ENCODE measurements around the gene TNS1.

TNS1 gene

GRCh38 chr2:217979151-217979811 is 23.5 kb downstream of the TNS1 start:
- no peak for DNase-seq

DNA sequence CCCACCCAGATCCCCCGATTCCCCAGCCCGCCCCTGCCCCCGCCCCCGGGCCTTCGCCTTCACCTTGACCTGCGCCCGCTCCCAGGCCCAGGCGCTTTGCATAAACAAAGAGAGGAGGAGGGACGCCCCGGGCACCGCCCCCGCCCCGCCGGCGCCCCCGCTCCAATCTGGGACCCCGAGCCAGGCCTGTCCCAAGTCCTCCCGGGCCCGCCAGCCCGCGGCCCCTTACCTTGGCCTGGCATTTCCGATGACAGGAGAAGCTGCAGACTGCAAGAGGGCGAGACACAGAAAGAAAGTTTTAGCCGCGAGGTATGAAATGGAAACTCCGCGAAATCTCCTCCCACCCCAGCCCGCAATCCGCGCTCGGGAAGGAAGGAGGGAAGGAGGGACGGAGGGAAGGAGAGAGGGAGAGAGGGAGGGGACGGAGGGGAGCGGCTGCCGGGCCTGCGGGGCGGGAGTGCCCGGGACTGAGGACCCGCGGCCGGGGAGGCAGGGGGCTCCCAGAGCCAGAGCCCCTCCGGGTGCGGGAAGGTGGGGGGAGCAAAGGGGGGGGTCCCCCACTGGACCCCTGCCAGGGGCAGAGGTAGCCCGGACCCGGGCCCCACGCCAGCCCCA is 24.2 kb downstream of the TNS1 start:
- no peak for DNase-seq

- DNase-seq = no peak
Observed at GRCh38 chr2:217977840-217978535, 24.8 kb downstream of the TNS1 start.

DNA sequence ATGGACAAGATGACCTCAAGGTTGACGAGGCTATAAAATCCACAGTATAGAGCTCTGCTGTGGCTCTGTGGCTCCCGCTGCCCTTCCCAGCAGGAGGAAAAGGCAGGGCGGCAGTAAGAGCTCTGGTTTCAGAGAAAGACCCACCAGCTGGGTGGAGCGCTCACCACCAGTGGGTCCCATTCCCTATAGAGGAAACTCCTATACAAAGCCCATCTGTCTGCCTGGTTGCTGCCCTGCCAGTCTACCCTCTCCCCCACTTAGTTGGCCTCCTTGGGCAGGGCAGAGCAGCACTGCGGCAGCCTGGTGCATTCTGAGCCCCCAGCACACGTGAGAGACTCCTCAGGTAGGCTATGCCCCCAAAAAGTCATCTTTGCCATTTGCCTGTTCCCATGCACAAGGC is 26.5 kb downstream of the TNS1 start:
- DNase-seq = no peak

DNA sequence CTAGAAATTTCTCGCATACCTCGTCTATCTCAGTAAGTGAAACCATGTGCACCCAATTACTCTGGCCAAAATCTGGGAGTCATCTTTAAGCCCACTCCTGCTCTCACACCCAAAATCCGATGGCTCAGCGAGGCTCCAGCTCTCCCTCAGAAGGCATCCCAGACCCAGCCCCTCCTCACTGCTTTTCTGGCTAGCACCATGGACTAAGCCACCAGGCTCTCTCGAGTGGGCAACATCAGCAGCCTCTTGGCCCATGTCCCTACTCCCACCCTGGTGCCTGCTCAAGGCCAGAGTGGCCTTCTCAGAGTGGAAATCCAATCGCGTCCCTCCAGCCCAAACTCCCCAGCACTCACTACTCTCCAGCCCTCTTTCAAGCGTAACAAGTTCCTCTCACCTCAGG is 27.2 kb downstream of the TNS1 start:
- DNase-seq = no peak

- no peak for DNase-seq
Observed at GRCh38 chr2:217974389-217975005, 28.3 kb downstream of the TNS1 start.

- no peak for DNase-seq
Observed at GRCh38 chr2:217973008-217973787, 29.6 kb downstream of the TNS1 start.

- peak; percentile 3 for DNase-seq
Observed at GRCh38 chr2:217972490-217972889, 30.3 kb downstream of the TNS1 start.

GRCh38 chr2:217972037-217972436 is 30.8 kb downstream of the TNS1 start:
- DNase-seq = no peak

DNA sequence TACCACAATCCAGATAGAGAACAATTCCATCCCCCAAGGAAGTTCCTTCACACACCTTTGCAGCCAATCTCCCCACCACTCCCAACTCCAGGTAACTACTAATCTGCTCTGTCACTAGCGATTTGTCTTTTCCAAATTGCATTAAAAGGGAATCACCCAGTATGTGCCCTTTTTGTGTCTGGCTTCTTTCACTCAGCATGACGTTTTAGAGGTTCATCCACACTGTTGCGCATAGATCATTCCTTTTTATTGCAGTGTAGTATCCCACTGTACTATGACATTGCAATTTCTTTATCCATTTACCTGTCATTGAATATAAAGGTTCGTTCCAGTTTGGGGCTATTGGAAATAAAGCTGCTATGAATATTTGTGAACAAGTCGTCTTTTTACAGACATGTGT is 31.6 kb downstream of the TNS1 start:
- no peak for DNase-seq

GRCh38 chr2:217970206-217970605 is 32.6 kb downstream of the TNS1 start:
- no peak for DNase-seq

GRCh38 chr2:217969588-217969987 is 33.2 kb downstream of the TNS1 start:
- no peak for DNase-seq

DNA sequence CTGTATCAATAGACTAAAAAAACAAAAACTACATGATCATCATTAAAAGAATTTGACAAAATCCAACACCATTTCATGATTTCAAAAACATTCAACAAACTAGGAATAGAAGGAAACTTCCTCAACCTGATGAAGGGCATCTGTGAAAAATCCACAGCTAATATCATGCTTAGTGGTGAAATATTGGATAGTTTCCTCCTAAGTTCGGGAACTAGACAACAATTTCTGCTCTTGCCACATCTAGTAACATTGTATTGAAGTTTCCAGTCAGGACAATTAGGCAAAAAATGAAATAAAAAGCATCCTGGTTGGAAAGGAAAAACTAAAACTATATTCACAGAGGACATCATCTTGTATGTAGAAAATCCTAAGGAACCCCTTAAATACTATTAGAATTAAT is 34.8 kb downstream of the TNS1 start:
- DNase-seq = no peak

GRCh38 chr2:217966423-217967070 is 36.2 kb downstream of the TNS1 start:
- no peak for DNase-seq

DNA sequence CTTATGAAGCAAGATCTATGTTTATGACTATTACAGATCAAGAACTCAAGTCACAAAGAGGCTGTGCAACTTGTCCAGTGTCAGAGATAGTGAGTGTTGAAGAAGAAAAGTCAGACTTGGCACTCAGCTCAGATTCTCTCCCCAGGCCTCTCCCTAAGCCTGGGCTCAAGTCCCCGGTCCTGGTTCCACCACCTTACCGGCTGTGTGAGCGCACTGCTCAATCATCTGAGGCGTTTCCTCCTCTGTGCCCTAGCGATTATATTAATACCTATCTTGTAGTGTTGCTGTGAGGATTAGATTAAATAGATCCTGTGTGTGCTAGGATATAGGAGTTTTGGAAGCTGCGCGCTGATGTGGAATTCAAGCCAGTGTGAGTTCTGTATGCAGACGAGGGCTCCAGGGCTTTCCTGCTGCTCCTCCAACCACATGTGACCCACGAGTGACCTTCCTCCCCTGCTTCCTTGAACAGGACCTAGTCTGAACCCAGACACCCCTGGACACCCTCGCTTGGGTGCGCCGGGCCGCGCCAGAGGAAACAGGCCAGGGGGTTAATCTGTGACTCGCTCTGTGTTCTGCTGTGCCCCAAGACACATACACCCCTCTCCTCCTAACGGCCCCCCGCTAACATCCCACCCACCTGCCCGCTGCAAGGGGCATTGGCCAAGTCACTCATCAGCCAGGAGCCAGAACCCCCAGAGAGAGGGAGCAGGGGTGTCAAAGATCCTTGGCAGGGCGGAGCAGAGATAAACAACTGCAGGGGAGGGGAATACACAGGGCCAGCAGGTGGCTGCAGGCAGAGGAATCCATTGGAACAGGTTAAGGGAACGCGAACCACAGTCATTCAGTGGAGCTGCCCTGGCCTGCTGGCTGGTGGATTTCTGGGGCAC is 38.3 kb downstream of the TNS1 start:
- DNase-seq = no peak

DNA sequence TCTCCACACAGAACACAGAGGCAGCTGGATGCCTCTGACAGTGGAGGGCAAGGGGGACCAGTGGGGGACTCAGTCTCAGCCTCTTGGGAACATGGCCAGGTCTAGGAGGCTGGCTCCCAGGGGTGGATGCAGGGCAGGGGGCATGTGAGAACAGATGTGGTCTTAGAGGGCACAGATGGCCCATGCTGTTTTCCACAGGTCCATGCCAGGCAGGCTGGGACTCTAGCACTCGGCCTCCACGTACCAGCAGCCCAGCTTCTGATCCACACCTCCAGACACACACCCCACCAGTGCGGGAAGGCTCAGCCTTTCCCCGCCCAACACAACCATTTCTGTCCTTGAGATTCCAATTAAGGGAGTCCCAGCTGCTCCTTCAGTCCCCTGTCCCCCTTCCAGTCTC is 42.4 kb downstream of the TNS1 start:
- DNase-seq = no peak

DNA sequence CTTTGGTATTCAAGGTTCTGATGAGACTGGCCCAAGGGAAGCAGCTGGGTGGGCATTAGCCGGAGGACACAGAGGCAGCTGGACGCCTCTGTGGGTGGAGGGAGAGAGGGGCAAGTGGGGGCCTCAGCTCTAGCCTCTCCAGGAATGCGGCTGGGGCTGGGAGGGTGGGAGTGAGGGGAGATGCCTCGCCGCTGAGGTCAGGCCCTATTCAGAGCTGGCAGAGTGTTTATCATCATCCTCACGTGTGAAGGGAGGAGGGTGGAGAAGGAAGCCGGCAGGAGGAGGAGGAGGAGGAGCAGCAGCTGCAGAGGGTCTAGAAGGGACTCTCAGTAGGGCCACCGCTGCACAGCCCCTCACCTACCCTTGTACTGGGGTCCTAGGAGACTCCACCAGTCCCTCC is 43.1 kb downstream of the TNS1 start:
- no peak for DNase-seq

GRCh38 chr2:217958884-217959225 is 43.9 kb downstream of the TNS1 start:
- DNase-seq = no peak

GRCh38 chr2:217958206-217958883 is 44.5 kb downstream of the TNS1 start:
- no peak for DNase-seq

- DNase-seq = no peak
Observed at GRCh38 chr2:217956586-217957457, 46.0 kb downstream of the TNS1 start.

Data from NCI-H69 (cell line).